ENCODE results near the gene TP53BP1. TPM values are rescaled to one million over a fixed set of nuclear protein-coding genes. Genes with fewer than 3 reads are reported as not detected.

TP53BP1 gene
- total RNA-seq, 1 donor from 2014 or later = 87.2 TPM

DNA sequence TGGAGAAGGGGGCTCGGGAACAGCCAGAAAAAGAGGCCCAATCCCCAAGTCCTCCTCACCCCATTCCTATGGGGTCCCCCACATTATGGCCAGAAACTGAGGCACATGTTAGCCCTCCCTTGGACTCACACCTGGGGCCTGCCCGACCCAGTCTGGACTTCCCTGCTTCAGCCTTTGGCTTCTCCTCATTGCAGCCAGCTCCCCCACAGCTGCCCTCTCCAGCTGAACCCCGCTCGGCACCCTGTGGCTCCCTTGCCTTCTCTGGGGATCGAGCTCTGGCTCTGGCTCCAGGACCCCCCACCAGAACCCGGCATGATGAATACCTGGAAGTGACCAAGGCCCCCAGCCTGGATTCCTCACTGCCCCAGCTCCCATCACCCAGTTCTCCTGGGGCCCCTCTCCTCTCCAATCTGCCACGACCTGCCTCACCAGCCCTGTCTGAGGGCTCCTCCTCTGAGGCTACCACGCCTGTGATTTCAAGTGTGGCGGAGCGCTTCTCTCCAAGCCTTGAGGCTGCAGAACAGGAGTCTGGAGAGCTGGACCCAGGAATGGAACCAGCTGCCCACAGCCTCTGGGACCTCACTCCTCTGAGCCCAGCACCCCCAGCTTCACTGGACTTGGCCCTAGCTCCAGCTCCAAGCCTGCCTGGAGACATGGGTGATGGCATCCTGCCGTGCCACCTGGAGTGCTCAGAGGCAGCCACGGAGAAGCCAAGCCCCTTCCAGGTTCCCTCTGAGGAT is 35.0 kb upstream of the TP53BP1 start:
- peaks cover 9 to 20% (median 16%) of the 10 kb centered on the region in 3 donors for H3K36me3 ChIP-seq (ENCODE audit: control insufficient read depth in 3 of 3, insufficient read depth in 3 of 3, low read length in 3 of 3)
- no peaks in the 10 kb centered on the region for H3K9me3 ChIP-seq (ENCODE audit: control insufficient read depth in 3 of 3, low read length in 3 of 3)
- H3K4me3 ChIP-seq (ENCODE audit: low read length in 3 of 3) = no peak overlapping the region

DNA sequence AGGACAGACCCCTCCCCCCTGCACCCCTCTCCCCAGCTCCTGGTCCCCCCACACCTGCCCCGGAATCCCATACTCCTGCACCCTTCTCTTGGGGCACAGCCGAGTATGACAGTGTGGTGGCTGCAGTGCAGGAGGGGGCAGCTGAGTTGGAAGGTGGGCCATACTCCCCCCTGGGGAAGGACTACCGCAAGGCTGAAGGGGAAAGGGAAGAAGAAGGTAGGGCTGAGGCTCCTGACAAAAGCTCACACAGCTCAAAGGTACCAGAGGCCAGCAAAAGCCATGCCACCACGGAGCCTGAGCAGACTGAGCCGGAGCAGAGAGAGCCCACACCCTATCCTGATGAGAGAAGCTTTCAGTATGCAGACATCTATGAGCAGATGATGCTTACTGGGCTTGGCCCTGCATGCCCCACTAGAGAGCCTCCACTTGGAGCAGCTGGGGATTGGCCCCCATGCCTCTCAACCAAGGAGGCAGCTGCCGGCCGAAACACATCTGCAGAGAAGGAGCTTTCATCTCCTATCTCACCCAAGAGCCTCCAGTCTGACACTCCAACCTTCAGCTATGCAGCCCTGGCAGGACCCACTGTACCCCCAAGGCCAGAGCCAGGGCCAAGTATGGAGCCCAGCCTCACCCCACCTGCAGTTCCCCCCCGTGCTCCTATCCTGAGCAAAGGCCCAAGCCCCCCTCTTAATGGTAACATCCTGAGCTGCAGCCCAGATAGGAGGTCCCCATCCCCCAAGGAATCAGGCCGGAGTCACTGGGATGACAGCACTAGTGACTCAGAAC is 34.3 kb upstream of the TP53BP1 start:
- Histone ChIP-seq H3K27ac (ENCODE audit: low read depth, low read length) (no peak overlapping the region), H3K36me3 (ENCODE audit: control insufficient read depth in 3 of 3, insufficient read depth in 3 of 3, low read length in 3 of 3) (peaks cover 16 to 23% (median 16%) of the 10 kb centered on the region in 3 donors), H3K4me1 (ENCODE audit: control insufficient read depth in 3 of 3, insufficient read depth in 3 of 3, low read length in 3 of 3) (peaks cover 5 to 13% (median 10%) of the 10 kb centered on the region in 3 donors), H3K27me3 (ENCODE audit: control insufficient read depth in 3 of 3, insufficient read depth in 3 of 3, low read length in 3 of 3) (no peaks in the 10 kb centered on the region), H3K4me3 (ENCODE audit: low read length in 3 of 3) (no peak overlapping the region), H3K9me3 (ENCODE audit: control insufficient read depth in 3 of 3, low read length in 3 of 3) (no peaks in the 10 kb centered on the region), H3K9ac (ENCODE audit: low read depth in 1 of 3, low read length in 3 of 3) (no peak overlapping the region)

More for the DNA sequence above, 35.0 kb upstream of the TP53BP1 start:
- Histone ChIP-seq H3K4me1 (ENCODE audit: control insufficient read depth in 3 of 3, insufficient read depth in 3 of 3, low read length in 3 of 3) (peaks cover 5 to 13% (median 10%) of the 10 kb centered on the region in 3 donors), H3K27ac (ENCODE audit: low read depth, low read length) (no peak overlapping the region), H3K9ac (ENCODE audit: low read depth in 1 of 3, low read length in 3 of 3) (no peak overlapping the region), H3K27me3 (ENCODE audit: control insufficient read depth in 3 of 3, insufficient read depth in 3 of 3, low read length in 3 of 3) (no peaks in the 10 kb centered on the region)

DNA sequence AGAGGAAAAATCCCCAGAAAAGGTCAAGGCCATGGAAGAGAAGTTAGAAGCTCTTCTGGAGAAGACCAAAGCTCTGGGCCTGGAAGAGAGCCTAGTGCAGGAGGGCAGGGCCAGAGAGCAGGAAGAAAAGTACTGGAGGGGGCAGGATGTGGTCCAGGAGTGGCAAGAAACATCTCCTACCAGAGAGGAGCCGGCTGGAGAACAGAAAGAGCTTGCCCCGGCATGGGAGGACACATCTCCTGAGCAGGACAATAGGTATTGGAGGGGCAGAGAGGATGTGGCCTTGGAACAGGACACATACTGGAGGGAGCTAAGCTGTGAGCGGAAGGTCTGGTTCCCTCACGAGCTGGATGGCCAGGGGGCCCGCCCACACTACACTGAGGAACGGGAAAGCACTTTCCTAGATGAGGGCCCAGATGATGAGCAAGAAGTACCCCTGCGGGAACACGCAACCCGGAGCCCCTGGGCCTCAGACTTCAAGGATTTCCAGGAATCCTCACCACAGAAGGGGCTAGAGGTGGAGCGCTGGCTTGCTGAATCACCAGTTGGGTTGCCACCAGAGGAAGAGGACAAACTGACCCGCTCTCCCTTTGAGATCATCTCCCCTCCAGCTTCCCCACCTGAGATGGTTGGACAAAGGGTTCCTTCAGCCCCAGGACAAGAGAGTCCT is 33.4 kb upstream of the TP53BP1 start:
- peaks cover 23 to 31% (median 24%) of the 10 kb centered on the region in 3 donors for H3K36me3 ChIP-seq (ENCODE audit: control insufficient read depth in 3 of 3, insufficient read depth in 3 of 3, low read length in 3 of 3)
- H3K9me3 ChIP-seq (ENCODE audit: control insufficient read depth in 3 of 3, low read length in 3 of 3) = no peaks in the 10 kb centered on the region

DNA sequence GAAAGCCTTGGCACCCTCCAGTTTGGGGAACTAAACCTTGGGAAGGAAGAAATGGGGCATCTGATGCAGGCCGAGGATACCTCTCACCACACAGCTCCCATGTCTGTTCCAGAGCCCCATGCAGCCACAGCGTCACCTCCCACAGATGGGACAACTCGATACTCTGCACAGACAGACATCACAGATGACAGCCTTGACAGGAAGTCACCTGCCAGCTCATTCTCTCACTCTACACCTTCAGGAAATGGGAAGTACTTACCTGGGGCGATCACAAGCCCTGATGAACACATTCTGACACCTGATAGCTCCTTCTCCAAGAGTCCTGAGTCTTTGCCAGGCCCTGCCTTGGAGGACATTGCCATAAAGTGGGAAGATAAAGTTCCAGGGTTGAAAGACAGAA is 32.2 kb upstream of the TP53BP1 start:
- Histone ChIP-seq H3K9ac (ENCODE audit: low read depth in 1 of 3, low read length in 3 of 3) (no peak overlapping the region), H3K4me3 (ENCODE audit: low read length in 3 of 3) (no peak overlapping the region), H3K27ac (ENCODE audit: low read depth, low read length) (no peak overlapping the region), H3K36me3 (ENCODE audit: control insufficient read depth in 3 of 3, insufficient read depth in 3 of 3, low read length in 3 of 3) (peaks cover 26 to 43% (median 28%) of the 10 kb centered on the region in 3 donors), H3K9me3 (ENCODE audit: control insufficient read depth in 3 of 3, low read length in 3 of 3) (no peaks in the 10 kb centered on the region), H3K27me3 (ENCODE audit: control insufficient read depth in 3 of 3, insufficient read depth in 3 of 3, low read length in 3 of 3) (no peaks in the 10 kb centered on the region), H3K4me1 (ENCODE audit: control insufficient read depth in 3 of 3, insufficient read depth in 3 of 3, low read length in 3 of 3) (no peaks in the 10 kb centered on the region)

More for the DNA sequence above, 33.4 kb upstream of the TP53BP1 start:
- H3K27me3 ChIP-seq (ENCODE audit: control insufficient read depth in 3 of 3, insufficient read depth in 3 of 3, low read length in 3 of 3) = no peaks in the 10 kb centered on the region
- no peak overlapping the region for H3K4me3 ChIP-seq (ENCODE audit: low read length in 3 of 3)
- peaks cover 0 to 11% (median 8%) of the 10 kb centered on the region in 3 donors for H3K4me1 ChIP-seq (ENCODE audit: control insufficient read depth in 3 of 3, insufficient read depth in 3 of 3, low read length in 3 of 3)
- H3K9ac ChIP-seq (ENCODE audit: low read depth in 1 of 3, low read length in 3 of 3) = no peak overlapping the region
- H3K27ac ChIP-seq (ENCODE audit: low read depth, low read length) = no peak overlapping the region

DNA sequence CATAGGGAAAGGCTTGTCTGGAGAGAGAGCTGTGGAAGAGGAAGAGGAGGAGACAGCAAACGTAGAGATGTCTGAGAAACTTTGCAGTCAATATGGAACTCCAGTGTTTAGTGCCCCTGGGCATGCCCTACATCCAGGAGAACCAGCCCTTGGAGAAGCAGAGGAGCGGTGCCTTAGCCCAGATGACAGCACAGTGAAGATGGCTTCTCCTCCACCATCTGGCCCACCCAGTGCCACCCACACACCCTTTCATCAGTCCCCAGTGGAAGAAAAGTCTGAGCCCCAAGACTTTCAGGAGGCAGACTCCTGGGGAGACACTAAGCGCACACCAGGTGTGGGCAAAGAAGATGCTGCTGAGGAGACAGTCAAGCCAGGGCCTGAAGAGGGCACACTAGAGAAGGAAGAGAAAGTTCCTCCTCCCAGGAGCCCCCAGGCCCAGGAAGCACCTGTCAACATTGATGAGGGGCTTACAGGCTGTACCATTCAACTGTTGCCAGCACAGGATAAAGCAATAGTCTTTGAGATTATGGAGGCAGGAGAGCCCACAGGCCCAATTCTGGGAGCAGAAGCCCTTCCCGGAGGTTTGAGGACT is 31.4 kb upstream of the TP53BP1 start:
- peaks cover 26 to 43% (median 28%) of the 10 kb centered on the region in 3 donors for H3K36me3 ChIP-seq (ENCODE audit: control insufficient read depth in 3 of 3, insufficient read depth in 3 of 3, low read length in 3 of 3)
- peaks cover 0 to 2% (median 0%) of the 10 kb centered on the region in 3 donors for H3K4me1 ChIP-seq (ENCODE audit: control insufficient read depth in 3 of 3, insufficient read depth in 3 of 3, low read length in 3 of 3)

DNA sequence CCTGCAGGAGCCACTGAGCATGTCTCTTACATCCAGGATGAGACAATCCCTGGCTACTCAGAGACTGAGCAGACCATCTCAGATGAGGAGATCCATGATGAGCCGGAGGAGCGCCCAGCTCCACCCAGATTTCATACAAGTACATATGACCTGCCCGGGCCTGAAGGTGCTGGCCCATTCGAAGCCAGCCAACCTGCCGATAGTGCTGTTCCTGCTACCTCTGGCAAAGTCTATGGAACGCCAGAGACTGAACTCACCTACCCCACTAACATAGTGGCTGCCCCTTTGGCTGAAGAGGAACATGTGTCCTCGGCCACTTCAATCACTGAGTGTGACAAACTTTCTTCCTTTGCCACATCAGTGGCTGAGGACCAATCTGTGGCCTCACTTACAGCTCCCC is 30.7 kb upstream of the TP53BP1 start:
- no peaks in the 10 kb centered on the region for H3K27me3 ChIP-seq (ENCODE audit: control insufficient read depth in 3 of 3, insufficient read depth in 3 of 3, low read length in 3 of 3)
- peaks cover 26 to 43% (median 28%) of the 10 kb centered on the region in 3 donors for H3K36me3 ChIP-seq (ENCODE audit: control insufficient read depth in 3 of 3, insufficient read depth in 3 of 3, low read length in 3 of 3)
- H3K27ac ChIP-seq (ENCODE audit: low read depth, low read length) = no peak overlapping the region
- H3K4me1 ChIP-seq (ENCODE audit: control insufficient read depth in 3 of 3, insufficient read depth in 3 of 3, low read length in 3 of 3) = peaks cover 0 to 8% (median 5%) of the 10 kb centered on the region in 3 donors
- H3K9me3 ChIP-seq (ENCODE audit: control insufficient read depth in 3 of 3, low read length in 3 of 3) = no peaks in the 10 kb centered on the region
- no peak overlapping the region for H3K9ac ChIP-seq (ENCODE audit: low read depth in 1 of 3, low read length in 3 of 3)
- no peak overlapping the region for H3K4me3 ChIP-seq (ENCODE audit: low read length in 3 of 3)

More for the DNA sequence above, 31.4 kb upstream of the TP53BP1 start:
- H3K27ac ChIP-seq (ENCODE audit: low read depth, low read length) = no peak overlapping the region
- no peaks in the 10 kb centered on the region for H3K27me3 ChIP-seq (ENCODE audit: control insufficient read depth in 3 of 3, insufficient read depth in 3 of 3, low read length in 3 of 3)
- no peak overlapping the region for H3K4me3 ChIP-seq (ENCODE audit: low read length in 3 of 3)
- no peak overlapping the region for H3K9ac ChIP-seq (ENCODE audit: low read depth in 1 of 3, low read length in 3 of 3)
- no peaks in the 10 kb centered on the region for H3K9me3 ChIP-seq (ENCODE audit: control insufficient read depth in 3 of 3, low read length in 3 of 3)

DNA sequence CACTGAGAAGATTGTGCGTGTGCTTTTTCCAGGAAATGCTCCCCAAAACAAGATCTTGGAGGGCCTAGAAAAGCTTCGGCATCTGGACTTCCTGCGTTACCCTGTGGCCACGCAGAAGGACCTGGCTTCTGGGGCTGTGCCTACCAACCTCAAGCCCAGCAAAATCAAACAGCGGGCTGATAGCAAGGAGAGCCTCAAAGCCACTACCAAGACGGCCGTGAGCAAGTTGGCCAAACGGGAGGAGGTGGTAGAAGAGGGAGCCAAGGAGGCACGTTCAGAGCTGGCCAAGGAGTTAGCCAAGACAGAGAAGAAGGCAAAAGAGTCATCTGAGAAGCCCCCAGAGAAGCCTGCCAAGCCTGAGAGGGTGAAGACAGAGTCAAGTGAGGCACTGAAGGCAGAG is 29.3 kb upstream of the TP53BP1 start:
- no peak overlapping the region for H3K27ac ChIP-seq (ENCODE audit: low read depth, low read length)
- peaks cover 26 to 43% (median 28%) of the 10 kb centered on the region in 3 donors for H3K36me3 ChIP-seq (ENCODE audit: control insufficient read depth in 3 of 3, insufficient read depth in 3 of 3, low read length in 3 of 3)

DNA sequence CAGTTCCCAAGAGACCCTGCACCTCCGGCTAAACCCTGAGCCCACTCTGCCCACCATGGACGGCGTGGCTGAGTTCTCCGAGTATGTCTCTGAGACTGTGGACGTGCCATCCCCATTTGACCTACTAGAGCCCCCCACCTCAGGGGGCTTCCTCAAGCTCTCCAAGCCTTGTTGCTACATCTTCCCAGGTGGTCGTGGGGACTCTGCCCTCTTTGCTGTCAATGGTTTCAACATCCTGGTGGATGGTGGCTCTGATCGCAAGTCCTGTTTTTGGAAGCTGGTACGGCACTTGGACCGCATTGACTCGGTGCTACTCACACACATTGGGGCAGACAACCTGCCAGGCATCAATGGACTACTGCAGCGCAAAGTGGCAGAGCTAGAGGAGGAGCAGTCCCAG is 28.5 kb upstream of the TP53BP1 start:
- H3K4me3 ChIP-seq (ENCODE audit: low read length in 3 of 3) = no peak overlapping the region
- H3K36me3 ChIP-seq (ENCODE audit: control insufficient read depth in 3 of 3, insufficient read depth in 3 of 3, low read length in 3 of 3) = peaks cover 25 to 43% (median 28%) of the 10 kb centered on the region in 3 donors
- H3K27me3 ChIP-seq (ENCODE audit: control insufficient read depth in 3 of 3, insufficient read depth in 3 of 3, low read length in 3 of 3) = peaks cover 0 to 7% (median 6%) of the 10 kb centered on the region in 3 donors
- no peak overlapping the region for H3K9ac ChIP-seq (ENCODE audit: low read depth in 1 of 3, low read length in 3 of 3)
- H3K27ac ChIP-seq (ENCODE audit: low read depth, low read length) = no peak overlapping the region
- H3K4me1 ChIP-seq (ENCODE audit: control insufficient read depth in 3 of 3, insufficient read depth in 3 of 3, low read length in 3 of 3) = peaks cover 12 to 25% (median 19%) of the 10 kb centered on the region in 3 donors
- H3K9me3 ChIP-seq (ENCODE audit: control insufficient read depth in 3 of 3, low read length in 3 of 3) = no peaks in the 10 kb centered on the region

More for the DNA sequence above, 29.3 kb upstream of the TP53BP1 start:
- Histone ChIP-seq H3K4me3 (ENCODE audit: low read length in 3 of 3) (no peak overlapping the region), H3K4me1 (ENCODE audit: control insufficient read depth in 3 of 3, insufficient read depth in 3 of 3, low read length in 3 of 3) (peaks cover 5 to 19% (median 16%) of the 10 kb centered on the region in 3 donors), H3K9me3 (ENCODE audit: control insufficient read depth in 3 of 3, low read length in 3 of 3) (no peaks in the 10 kb centered on the region), H3K9ac (ENCODE audit: low read depth in 1 of 3, low read length in 3 of 3) (no peak overlapping the region), H3K27me3 (ENCODE audit: control insufficient read depth in 3 of 3, insufficient read depth in 3 of 3, low read length in 3 of 3) (peaks cover 0 to 7% (median 6%) of the 10 kb centered on the region in 3 donors)

DNA sequence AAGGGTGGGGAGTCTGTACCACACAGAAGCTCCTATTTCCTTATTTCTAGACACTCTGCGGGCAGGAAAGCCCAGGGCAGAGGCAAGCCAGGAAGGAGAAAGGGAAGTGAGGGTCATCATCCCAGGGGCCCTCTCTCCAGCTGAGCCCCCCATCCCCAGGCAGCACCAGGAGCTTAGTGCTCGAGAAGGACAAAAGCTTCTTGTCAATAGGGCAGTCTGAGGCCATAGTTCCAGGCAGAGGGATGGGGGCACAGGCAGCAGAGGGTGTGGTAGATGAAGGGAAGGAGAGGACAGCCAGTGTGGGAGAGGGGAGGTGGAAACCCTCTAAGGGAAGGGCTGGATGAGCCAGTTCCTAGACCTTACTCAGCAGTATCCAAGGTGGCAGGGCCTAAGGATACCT is 27.2 kb upstream of the TP53BP1 start:
- Histone ChIP-seq H3K9ac (ENCODE audit: low read depth in 1 of 3, low read length in 3 of 3) (no peak overlapping the region), H3K27ac (ENCODE audit: low read depth, low read length) (no peak overlapping the region), H3K4me1 (ENCODE audit: control insufficient read depth in 3 of 3, insufficient read depth in 3 of 3, low read length in 3 of 3) (peaks cover 21 to 37% (median 22%) of the 10 kb centered on the region in 3 donors), H3K27me3 (ENCODE audit: control insufficient read depth in 3 of 3, insufficient read depth in 3 of 3, low read length in 3 of 3) (peaks cover 0 to 8% (median 7%) of the 10 kb centered on the region in 3 donors), H3K36me3 (ENCODE audit: control insufficient read depth in 3 of 3, insufficient read depth in 3 of 3, low read length in 3 of 3) (peaks cover 24 to 40% (median 25%) of the 10 kb centered on the region in 3 donors), H3K9me3 (ENCODE audit: control insufficient read depth in 3 of 3, low read length in 3 of 3) (no peaks in the 10 kb centered on the region), H3K4me3 (ENCODE audit: low read length in 3 of 3) (no peak overlapping the region)
